DMS 273 (cell line): ENCODE data around the gene SH3RF2.
"Not testable (repeated sequence)": the region's sequence is repeated elsewhere in the genome, so short reads cannot be mapped to it uniquely, and the experiment has no call there.

ENCODE experiments used
- DNase-seq: peaks from one replicate; lab custom pipeline; 2025; ENCODE audit not compliant: unreplicated experiment; lab: John Stamatoyannopoulos, UW

The SH3RF2 gene, protein sequence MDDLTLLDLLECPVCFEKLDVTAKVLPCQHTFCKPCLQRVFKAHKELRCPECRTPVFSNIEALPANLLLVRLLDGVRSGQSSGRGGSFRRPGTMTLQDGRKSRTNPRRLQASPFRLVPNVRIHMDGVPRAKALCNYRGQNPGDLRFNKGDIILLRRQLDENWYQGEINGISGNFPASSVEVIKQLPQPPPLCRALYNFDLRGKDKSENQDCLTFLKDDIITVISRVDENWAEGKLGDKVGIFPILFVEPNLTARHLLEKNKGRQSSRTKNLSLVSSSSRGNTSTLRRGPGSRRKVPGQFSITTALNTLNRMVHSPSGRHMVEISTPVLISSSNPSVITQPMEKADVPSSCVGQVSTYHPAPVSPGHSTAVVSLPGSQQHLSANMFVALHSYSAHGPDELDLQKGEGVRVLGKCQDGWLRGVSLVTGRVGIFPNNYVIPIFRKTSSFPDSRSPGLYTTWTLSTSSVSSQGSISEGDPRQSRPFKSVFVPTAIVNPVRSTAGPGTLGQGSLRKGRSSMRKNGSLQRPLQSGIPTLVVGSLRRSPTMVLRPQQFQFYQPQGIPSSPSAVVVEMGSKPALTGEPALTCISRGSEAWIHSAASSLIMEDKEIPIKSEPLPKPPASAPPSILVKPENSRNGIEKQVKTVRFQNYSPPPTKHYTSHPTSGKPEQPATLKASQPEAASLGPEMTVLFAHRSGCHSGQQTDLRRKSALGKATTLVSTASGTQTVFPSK

DNA sequence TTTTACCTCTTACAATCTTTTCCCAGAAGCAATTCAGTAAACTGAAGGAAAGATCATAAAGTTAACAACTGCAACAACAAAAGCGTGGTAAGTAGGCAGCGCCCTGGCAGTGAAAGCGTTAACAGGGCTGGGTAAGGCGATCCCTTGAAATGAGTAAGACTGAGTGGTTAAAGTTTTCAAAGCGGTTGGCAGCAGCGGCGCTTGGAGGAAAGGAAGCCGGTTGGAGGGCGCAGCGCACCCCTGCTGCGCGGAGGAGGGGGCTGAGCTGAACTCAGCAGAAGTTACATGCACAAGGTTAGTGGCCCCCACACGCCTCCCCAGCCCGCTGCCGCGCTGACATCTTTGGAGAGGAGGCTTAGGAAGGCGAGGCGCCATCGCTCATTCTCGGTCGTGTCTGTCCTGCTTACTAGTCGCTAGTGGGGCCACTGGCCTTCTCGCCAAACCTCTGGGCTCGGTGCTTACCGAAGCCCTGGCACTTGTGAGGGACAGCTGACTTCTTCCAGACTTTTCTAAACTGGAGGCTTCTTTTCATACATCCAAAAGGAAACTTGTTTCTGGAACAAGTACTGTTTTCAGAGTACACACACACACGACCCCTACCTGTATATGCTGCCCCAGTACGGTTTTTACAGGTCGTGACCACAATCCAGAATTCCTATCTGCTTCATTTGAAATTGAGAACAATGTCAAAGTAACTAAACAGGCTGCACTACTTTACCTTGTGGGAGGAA lies at the start of gene SH3RF2:
Gene SH3RF2 (plus strand): TSS at position 178 of the 731 bp plus-strand sequence. CDS start 1,351 bp downstream, outside the sequence.
- DNase-seq: peak; percentile 85

DNA sequence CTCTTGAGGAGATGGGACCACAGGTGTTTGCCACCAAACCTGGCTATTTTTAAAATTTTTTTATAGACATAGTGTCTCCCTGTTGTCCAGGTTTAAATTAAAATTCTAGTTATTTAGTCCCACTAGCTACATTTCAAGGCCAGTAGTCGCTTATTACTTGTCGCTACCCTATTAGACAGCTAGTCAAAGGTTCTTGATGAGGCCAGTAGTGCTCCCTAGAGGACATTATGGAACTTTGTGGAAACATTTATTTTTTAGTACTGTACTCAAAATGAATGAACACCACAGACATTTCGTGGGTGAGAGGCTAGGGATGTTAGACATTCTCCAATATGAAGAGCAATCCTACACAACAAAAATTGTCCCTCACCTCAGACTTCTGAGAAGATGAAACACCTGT lies 49.2 kb upstream of the SH3RF2 start:
- DNase-seq: no peak

DNA sequence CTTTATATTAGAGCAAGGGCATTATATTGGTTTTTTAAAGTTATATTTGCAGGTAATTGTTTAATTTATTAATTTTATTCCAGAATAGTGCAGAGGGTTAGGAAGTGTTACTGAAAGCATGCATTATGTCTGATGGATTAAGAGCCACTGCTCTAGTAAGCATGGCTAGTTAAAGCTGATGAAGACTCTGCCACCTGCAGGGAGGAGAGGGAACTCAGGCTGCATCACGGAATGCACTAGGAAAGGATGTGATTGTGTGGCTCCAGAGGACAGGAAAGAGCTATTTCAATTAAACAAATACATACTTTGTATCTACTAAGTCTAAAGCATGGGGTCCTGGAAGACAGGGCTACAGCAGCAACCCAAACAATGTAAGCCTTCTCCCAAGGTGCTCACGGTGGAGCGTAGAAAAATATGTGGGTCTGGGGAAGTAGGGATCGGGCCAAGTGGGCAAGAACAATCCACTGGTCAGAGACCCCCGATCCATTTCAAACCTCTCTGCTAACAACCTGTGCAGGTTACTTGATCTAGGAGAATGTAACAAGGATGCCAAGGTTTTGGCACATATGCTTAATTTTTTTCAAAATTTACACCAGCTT lies 48.3 kb upstream of the SH3RF2 start:
- DNase-seq: peak; percentile 59

DNA sequence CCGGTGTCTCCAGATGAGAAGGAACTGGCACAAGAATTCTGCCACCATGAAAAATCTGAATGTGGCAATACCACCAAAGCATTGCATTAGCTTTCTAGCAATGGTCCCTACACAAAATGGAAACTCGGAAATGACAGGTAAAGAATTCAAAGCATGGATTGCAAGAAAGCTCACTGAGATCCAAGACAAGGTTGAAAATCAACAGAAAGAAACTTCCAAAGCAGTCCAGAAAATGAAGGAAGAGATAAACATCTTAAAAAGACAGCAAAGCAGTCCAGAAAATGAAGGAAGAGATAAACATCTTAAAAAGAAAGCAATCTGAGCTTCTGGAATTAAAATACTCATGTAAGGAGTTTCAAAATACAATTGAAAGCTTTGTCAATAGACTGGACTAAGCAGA lies 46.8 kb upstream of the SH3RF2 start:
- no peak for DNase-seq

DNA sequence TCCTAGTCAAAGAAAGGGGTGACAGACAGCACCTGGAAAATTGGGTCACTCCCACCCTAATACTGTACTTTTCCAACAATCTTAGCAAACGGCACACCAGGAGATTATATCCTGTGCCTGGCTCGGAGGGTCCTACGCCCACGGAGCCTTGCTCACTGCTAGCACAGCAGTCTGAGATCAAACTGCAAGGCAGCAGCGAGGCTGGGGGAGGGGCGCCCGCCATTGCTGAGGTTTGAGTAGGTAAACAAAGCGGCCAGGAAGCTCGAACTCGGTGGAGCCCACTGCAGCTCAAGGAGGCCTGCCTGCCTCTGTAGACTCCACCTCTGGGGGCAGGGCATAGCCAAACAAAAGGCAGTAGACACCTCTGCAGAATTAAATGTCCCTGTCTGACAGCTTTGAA lies 45.0 kb upstream of the SH3RF2 start:
- not testable (repeated sequence) for DNase-seq

DNA sequence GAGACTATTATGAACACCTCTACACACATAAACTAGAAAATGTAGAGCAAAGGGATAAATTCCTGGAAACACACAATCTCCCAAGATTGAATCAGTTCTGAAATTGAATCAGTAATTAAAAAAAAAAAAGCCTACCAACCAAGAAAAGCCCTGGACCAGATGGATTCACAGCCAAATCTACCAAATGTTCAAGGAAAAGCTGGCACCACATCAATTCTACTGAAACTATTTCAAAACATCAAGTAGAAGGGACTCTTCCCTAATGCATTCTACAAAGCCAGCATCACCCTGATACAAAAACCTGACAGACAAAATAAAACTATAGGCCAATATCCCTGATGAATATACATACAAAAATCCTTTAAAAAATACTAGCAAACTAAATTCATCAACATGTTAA lies 38.2 kb upstream of the SH3RF2 start:
- peak; percentile 6 for DNase-seq

DNA sequence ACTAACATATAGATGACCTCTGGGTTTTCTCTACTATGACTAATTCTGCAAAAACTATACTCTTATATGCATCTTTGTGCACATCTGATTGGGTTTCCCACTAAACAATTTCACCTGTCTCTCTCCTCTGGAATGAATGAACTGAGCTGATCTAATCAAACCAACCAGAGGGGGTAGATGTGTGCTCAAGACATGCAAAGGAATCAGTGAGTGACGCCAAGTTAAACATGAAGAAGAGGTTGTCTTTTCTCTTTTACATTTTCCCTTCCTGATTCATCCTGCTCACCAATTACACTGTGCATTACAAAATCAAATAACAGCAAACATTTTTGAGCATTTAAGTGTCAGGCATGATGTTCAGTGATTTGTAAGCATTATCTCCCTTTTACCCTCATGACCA lies 34.0 kb upstream of the SH3RF2 start:
- DNase-seq: no peak

DNA sequence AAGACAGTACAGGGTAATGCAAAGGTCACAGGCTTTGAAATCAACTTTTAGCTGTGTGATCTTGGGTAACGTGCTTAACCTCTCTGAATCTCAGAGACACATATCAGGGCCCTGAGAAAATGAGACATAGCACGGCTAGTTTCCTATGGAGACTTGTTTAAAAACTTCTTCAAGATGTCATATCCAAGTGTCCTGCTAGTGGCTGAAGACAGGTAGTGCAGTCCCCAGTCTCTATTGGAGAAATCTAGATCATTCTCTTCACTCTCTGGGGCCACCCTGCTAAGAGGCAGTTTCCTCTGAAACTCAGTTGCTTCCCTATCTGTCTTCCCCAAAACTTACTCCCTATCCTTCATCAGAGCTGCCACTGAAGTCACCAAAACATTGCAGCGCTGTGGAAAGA lies 33.3 kb upstream of the SH3RF2 start:
- DNase-seq: no peak

DNA sequence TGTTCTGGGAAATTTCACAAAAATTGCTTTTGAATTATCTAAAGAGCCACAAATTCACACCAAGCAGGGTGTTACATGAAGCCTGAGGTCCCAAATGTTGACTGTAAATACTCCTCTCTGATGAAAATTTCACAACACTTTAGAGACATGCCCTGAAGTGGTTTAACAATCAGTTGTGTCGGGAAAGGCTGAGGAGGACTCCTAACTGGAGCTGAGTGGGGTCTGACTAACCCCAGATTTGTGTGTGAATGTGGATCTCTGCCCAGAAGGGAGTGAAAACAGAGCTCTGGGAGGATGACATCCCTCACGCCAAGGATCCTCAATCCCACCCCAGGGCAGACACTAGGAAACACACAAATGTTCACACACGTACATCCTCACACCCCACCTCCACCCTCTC lies 32.5 kb upstream of the SH3RF2 start:
- DNase-seq: no peak

DNA sequence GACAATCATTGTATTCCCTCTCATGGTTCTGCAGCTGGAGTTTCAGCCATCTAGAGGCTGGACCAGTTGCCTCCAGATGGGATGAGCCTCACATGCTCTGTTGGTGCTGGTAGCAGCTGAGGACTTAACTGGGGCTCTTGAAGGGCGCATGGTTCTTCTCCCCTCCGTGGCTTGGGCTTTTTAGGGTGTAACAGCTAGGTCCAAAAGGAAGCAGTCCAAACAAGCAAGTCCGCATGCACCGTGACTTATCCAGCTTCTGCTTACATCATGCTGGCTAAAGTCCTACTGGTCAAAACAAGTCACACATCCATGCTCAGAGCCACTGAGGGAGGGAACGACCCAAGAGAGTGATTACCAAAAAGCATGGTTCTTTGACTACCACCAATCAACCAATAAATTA lies 31.6 kb upstream of the SH3RF2 start:
- no peak for DNase-seq

DNA sequence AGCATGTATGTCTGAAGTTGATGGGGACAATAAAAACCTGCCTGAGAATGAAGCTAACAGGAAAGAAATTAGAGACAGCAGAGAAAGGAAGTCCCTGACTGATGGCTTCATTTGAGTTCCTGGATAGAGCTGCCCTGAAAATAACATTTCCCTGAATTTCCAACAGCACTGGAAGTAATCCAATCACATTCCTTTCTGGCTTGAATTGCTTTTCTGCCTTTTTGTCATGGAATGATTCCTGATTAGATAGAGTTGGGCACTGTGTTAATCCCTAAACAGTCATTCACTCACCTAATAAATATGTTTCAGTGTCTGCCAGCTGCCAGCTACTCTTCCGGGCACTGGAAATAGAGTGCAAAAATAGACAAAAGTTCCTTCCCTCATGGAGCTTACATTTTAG lies 30.0 kb upstream of the SH3RF2 start:
- no peak for DNase-seq

DNA sequence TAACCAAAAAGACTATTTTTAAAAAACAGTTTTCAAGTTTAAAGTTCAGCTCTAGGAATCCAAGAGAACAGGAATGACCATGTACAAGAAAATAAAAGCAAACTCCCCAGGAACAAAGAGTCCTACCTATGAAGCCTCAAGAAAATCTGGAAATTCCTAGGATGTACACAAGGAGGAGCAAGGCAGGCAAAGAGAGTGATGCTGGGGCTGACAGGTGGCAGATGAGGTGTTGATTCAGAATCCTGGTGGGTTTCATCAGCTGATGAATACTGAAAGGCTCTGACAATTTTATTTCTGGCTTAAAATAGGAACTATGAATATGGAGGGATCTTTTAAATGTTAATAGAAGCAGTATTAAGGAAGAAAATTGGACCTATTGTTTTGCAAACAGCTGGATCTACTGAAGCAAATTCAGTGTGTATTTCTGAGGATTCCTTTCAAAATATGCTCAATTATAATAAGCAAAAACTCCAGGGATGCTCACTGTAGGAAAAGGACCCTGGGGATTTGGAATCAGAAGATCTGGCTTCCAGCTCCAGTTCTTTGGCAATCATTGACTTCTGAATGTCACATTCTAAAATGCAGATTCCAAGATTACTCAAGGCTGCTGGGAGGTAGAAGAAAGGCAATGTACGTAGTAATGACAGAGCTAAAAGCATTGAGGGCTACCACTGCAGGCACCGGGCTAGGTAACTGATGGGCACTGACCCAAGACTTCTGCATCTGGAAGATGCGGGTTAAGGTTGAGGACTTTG lies 28.0 kb upstream of the SH3RF2 start:
- peak; percentile 35 for DNase-seq

DNA sequence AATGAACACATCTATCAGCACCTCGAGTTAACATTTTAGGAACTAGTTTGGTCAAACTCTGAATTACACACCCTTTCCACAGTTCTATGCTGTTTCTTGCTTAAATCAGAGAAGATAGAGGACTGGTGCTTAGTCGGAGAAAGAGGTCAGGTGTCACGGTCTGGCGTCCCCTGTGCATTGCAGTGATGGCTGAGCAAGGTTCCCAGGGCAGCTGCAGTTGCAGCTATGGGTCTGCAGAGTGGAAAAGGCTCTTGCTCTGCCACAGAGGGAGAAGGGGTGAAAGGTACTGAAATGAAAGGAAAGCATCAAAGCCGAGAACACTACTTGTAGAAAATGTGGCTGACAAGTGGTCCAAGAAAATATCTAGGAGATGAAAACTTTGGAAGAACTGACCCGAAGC lies 25.2 kb upstream of the SH3RF2 start:
- no peak for DNase-seq

DNA sequence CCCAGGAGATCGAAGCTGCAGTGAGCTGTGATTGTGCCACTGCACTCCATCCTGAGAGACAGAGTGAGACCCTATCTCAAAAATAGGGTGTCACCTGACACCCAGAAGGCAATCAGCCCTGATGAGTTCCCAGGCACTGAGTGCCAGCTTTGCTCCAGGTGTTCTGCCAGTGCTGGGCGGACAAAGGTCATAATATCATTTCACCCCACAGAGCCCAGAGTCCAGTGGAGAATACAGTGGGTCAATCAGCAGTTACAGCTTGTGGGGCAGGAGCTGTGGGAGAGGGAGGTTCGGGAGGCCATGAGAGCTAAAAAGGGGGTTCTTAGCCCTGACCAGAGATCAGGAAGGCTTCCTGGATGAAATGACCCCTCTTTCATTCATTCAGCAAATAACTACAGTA lies 24.4 kb upstream of the SH3RF2 start:
- DNase-seq: no peak

DNA sequence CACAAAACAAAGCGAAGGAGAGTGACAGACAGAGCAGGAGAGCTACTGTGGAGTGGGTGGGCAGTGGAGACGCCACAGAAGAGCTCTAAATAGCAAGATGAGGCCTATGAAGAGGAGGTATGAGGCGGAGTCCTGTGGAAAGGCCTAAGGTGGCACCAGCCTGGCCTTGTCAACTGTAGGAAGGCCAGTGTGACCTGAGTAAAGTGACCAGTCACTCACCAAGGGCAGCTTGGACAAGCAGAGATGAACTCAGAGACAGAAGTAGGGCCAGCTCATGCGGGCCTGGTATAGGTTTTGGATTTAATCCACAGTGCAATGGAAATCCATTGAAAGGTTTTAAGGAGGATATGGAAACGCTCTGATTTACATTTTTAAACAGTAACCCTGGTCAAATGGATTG lies 23.8 kb upstream of the SH3RF2 start:
- DNase-seq: no peak

DNA sequence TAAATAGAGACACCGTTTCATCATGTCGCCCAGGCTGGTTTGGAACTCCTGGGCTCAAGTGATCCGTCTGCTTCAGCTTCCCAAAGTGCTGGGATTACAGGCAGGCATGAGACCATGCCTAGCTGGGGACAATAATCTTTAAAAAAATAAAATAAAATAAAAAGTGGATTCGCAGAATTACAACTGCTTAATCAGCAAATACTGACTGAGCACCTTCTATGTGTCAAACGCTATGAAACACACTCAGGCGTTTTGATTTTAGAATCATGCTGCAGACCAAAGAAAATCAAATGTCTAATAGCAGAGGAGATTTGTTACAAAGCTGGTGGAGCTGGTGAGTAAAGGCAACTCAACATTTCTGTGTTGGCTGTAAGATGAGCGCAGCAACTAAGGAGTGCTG lies 22.7 kb upstream of the SH3RF2 start:
- no peak for DNase-seq

DNA sequence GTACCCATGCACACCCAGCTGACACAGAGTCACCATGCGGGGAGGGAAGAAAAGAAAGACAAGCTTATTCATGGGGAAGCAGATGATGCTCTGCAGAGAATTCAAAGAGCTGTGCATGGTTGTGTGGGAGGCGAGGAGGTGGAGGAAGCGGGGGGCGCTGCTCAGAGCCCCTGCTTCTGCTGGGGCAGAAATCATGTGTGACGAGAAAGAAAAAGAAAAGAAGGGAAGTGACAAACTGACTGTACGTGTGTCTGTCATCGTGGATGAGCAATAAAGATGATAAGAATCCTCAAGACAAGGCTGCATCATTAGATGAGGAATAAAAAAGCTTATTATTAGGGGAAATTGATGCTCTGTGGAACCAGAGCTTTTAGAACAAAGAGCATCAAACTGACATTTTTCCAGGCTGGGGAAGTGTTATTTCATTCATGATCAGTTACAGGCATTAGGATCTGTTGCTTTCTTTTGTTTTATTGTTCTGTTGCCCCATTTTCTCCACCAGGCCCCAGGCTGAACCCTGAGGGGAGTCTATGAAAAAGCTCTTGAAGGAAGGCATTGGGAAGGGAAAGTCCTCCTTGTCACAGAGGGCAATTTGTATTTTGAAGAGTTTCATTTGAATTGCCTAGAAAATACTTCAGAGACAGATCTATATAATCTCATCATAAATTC lies 20.3 kb upstream of the SH3RF2 start:
- no peak for DNase-seq

DNA sequence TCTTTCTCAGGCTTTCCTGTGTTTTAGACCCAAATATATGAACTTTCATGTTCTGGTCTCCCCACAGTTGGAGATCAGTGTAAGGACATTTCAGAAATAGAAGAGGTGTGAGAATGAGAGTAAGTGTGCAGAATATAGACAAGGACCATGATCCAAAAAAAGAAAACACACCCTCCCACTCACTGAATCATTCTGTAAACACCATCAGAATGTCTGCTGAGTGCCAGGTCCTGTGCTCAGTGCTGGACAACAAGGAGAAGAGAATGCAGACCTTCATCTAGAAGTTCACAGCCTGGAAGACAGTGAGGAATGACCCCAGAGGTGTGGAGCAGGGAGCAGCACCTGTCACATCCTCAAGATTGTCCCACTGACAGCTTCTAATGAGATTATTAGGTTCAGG lies 19.1 kb upstream of the SH3RF2 start:
- no peak for DNase-seq

DNA sequence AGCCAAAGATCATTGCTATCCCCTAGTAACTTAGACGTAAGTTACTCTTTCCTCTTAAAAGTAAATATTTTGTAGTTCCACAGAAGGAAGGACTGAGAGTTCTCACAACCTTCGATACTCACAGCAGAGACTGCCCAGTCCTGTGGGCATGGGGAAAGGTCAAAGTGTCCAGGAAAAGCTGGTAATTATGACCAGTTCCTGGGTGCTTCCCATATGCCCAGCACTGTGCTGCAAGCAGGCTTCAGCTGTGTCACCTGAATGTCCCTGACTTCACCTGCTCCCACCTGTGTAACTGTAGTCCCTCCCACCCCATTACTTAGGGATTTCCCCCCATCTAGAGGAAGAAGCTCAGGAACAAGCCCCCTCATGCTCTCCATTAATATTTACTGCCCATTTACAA lies 18.0 kb upstream of the SH3RF2 start:
- no peak for DNase-seq

DNA sequence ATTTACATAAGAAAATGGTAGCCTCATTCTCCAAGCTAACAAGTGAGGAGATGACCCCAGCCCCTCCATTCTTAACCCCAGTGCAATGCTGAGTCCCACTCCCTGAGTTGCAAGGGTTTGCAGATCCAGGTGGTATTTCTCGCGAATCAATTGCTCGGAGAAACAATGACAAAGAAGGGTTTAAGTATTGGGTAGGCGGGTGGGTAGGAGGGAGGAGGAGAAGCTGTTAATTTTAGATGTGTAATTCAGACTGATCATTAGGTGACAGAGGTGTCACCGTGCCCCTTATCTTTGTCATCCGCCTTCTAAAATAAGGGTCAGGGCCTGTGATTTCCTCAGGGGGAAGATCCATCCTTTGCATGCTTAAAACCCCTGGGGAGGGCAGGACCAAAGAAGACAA lies 17.0 kb upstream of the SH3RF2 start:
- no peak for DNase-seq
